ENCODE measurements around the gene RYR1. TPM values are rescaled to one million over a fixed set of nuclear protein-coding genes. Genes with fewer than 3 reads are reported as not detected.

The RYR1 gene
- total and polyA plus RNA-seq, 2 donors (not counting 1 experiment from before 2014, with no cell fraction given) = 0.43 to 3.8 TPM

DNA sequence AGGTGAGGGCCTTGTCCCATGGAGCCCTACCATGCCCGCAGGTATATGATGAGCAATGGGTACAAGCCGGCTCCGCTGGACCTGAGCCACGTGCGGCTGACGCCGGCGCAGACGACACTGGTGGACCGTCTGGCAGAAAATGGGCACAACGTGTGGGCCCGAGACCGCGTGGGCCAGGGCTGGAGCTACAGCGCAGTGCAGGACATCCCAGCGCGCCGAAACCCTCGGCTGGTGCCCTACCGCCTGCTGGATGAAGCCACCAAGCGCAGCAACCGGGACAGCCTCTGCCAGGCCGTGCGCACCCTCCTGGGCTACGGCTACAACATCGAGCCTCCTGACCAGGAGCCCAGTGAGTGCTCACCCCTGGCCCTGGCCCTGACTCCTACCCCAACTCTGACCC lies 32.6 kb downstream of the RYR1 start:
- H3K9me3 Mint-ChIP-seq (ENCODE audit: insufficient read depth) = no peaks in the 10 kb centered on the region
- no peak overlapping the region for H2AFZ ChIP-seq (ENCODE audit: insufficient read depth, low read depth, low read length, poor library complexity, severe bottlenecking)

More for the DNA sequence above, 32.6 kb downstream of the RYR1 start:
- H3K79me2 ChIP-seq (ENCODE audit: control insufficient read depth, insufficient read depth, low read length) = no peaks in the 10 kb centered on the region
- no peak overlapping the region for H3K9ac ChIP-seq (ENCODE audit: low read length)
- DNase-seq (no peak), ATAC-seq (ENCODE audit: low read depth) (no peak)
- ChIA-PET POLR2A (no interaction called here), CTCF (no interaction called here)
- Mint-ChIP-seq H3K4me3 (no peak overlapping the region), H3K4me1 (no peaks in the 10 kb centered on the region), H3K27ac (no peak overlapping the region), H3K27me3 (peaks cover 19% of the 10 kb centered on the region)
- no peaks in the 10 kb centered on the region for H3K36me3 ChIP-seq (replicated peaks in 1 of 2; ENCODE audit: control extremely low read depth in 1 of 2, control insufficient read depth in 1 of 2, extremely low read depth in 1 of 2, insufficient read depth in 2 of 2, low read length in 1 of 2)
- no peaks in the 10 kb centered on the region for H4K20me1 ChIP-seq (ENCODE audit: control insufficient read depth, insufficient read depth, low read length, poor library complexity, severe bottlenecking)
- no peak overlapping the region for H3K27ac ChIP-seq (ENCODE audit: low read length in 2 of 2)
- H3K9me3 ChIP-seq (ENCODE audit: control extremely low read depth in 1 of 3, control insufficient read depth in 2 of 3, insufficient read depth in 1 of 3, low read length in 2 of 3) = peaks cover 0 to 9% (median 0%) of the 10 kb centered on the region in 3 donors
- WGBS (ENCODE audit: insufficient coverage) = 93% methylated on average over 26 of the region's 26 CpGs
- no peak overlapping the region for H3K4me3 ChIP-seq (ENCODE audit: control extremely low read depth in 1 of 5, extremely low read depth in 1 of 5, insufficient read depth in 1 of 5, low read depth in 2 of 5, low read length in 4 of 5)
- TF ChIP-seq, protein P1, sequence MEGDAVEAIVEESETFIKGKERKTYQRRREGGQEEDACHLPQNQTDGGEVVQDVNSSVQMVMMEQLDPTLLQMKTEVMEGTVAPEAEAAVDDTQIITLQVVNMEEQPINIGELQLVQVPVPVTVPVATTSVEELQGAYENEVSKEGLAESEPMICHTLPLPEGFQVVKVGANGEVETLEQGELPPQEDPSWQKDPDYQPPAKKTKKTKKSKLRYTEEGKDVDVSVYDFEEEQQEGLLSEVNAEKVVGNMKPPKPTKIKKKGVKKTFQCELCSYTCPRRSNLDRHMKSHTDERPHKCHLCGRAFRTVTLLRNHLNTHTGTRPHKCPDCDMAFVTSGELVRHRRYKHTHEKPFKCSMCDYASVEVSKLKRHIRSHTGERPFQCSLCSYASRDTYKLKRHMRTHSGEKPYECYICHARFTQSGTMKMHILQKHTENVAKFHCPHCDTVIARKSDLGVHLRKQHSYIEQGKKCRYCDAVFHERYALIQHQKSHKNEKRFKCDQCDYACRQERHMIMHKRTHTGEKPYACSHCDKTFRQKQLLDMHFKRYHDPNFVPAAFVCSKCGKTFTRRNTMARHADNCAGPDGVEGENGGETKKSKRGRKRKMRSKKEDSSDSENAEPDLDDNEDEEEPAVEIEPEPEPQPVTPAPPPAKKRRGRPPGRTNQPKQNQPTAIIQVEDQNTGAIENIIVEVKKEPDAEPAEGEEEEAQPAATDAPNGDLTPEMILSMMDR (IDR thresholded peaks at IDR 0.05) = no peak
- no peak for TF ChIP-seq EZH2 (IDR thresholded peaks at IDR 0.05; ENCODE audit: borderline replicate concordance, insufficient read depth, low read depth, low read length, poor library complexity, severe bottlenecking)
- H3K4me1 ChIP-seq (ENCODE audit: control insufficient read depth in 2 of 2, insufficient read depth in 2 of 2, low read length in 2 of 2) = no peaks in the 10 kb centered on the region
- H3K27me3 ChIP-seq (replicated peaks in 1 of 4; ENCODE audit: control extremely low read depth in 1 of 4, control insufficient read depth in 3 of 4, insufficient read depth in 4 of 4, low read length in 3 of 4) = peaks cover 0 to 7% (median 2%) of the 10 kb centered on the region in 4 experiments
- no peak overlapping the region for H3K4me2 ChIP-seq (replicated peaks; ENCODE audit: low read depth, low read length, poor library complexity, severe bottlenecking)
- intact Hi-C loops (cut with micrococcal nuclease) = no loop called here

Data from B cell (primary cell).